Measurements from ENCODE around the gene RAMAC.

GRCh38 chr15:82950295-82950694 is 35.7 kb upstream of the RAMAC start:
- TF ChIP-seq, protein P1, sequence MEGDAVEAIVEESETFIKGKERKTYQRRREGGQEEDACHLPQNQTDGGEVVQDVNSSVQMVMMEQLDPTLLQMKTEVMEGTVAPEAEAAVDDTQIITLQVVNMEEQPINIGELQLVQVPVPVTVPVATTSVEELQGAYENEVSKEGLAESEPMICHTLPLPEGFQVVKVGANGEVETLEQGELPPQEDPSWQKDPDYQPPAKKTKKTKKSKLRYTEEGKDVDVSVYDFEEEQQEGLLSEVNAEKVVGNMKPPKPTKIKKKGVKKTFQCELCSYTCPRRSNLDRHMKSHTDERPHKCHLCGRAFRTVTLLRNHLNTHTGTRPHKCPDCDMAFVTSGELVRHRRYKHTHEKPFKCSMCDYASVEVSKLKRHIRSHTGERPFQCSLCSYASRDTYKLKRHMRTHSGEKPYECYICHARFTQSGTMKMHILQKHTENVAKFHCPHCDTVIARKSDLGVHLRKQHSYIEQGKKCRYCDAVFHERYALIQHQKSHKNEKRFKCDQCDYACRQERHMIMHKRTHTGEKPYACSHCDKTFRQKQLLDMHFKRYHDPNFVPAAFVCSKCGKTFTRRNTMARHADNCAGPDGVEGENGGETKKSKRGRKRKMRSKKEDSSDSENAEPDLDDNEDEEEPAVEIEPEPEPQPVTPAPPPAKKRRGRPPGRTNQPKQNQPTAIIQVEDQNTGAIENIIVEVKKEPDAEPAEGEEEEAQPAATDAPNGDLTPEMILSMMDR (conservative IDR thresholded peaks at IDR 0.05) = no peak
- no peak for TF ChIP-seq EZH2 (IDR thresholded peaks at IDR 0.05; ENCODE audit: low read depth)
